ENCODE results near the gene BCHE. TPM values are rescaled to one million over a fixed set of nuclear protein-coding genes. Genes with fewer than 3 reads are reported as not detected.

Gene BCHE
- total RNA-seq, 3 donors from 2014 or later: 0.33 to 27.1 (median 2.6) TPM

GRCh38 chr3:165837801-165838200 is 578 bp upstream of the BCHE start:
- intact Hi-C loops (cut with DNase I; ENCODE audit: low total_unique reads): no loop called here
- no peak for DNase-seq (ENCODE audit: low spot score in 2 of 2)

GRCh38 chr3:165835431-165835830 is 1.8 kb downstream of the BCHE start:
- intact Hi-C loops (cut with DNase I; ENCODE audit: low total_unique reads): no loop called here
- Histone ChIP-seq H3K27ac (no peak overlapping the region), H3K9me3 (no peaks in the 10 kb centered on the region), H3K36me3 (no peaks in the 10 kb centered on the region), H3K4me1 (no peaks in the 10 kb centered on the region), H3K4me3 (no peak overlapping the region), H3K27me3 (no peaks in the 10 kb centered on the region)
- no peak for TF ChIP-seq POLR2AphosphoS5 (IDR thresholded peaks at IDR 0.05)
- TF ChIP-seq CTCF (IDR thresholded peaks at IDR 0.05): no peak
- TF ChIP-seq POLR2A (IDR thresholded peaks at IDR 0.05): no peak
- DNase-seq (ENCODE audit: low spot score in 2 of 2): no peak

More at GRCh38 chr3:165837801-165838200, 578 bp upstream of the BCHE start:
- Histone ChIP-seq H3K9me3 (no peaks in the 10 kb centered on the region), H3K4me3 (no peak overlapping the region), H3K27me3 (no peaks in the 10 kb centered on the region), H3K36me3 (no peaks in the 10 kb centered on the region), H3K4me1 (no peaks in the 10 kb centered on the region), H3K27ac (no peak overlapping the region)
- TF ChIP-seq CTCF (IDR thresholded peaks at IDR 0.05) (no peak), POLR2AphosphoS5 (IDR thresholded peaks at IDR 0.05) (no peak)

GRCh38 chr3:165830746-165831145 is 6.5 kb downstream of the BCHE start:
- no peak overlapping the region for H3K4me3 ChIP-seq
- H3K27me3 ChIP-seq: no peaks in the 10 kb centered on the region
- no peaks in the 10 kb centered on the region for H3K4me1 ChIP-seq
- no peak for TF ChIP-seq POLR2AphosphoS5 (IDR thresholded peaks at IDR 0.05)
- no peak for TF ChIP-seq POLR2A (IDR thresholded peaks at IDR 0.05)
- TF ChIP-seq CTCF (IDR thresholded peaks at IDR 0.05): no peak
- DNase-seq (ENCODE audit: low spot score in 2 of 2): no peak
- no peaks in the 10 kb centered on the region for H3K36me3 ChIP-seq
- no peaks in the 10 kb centered on the region for H3K9me3 ChIP-seq
- intact Hi-C loops (cut with DNase I; ENCODE audit: low total_unique reads): no loop called here
- H3K27ac ChIP-seq: no peak overlapping the region

- Histone ChIP-seq H3K27me3 (no peaks in the 10 kb centered on the region), H3K36me3 (no peaks in the 10 kb centered on the region), H3K27ac (no peak overlapping the region), H3K9me3 (no peaks in the 10 kb centered on the region), H3K4me3 (no peak overlapping the region), H3K4me1 (no peaks in the 10 kb centered on the region)
- TF ChIP-seq POLR2A (IDR thresholded peaks at IDR 0.05): no peak
- no peak for TF ChIP-seq CTCF (IDR thresholded peaks at IDR 0.05)
- TF ChIP-seq POLR2AphosphoS5 (IDR thresholded peaks at IDR 0.05): no peak
- intact Hi-C loops (cut with DNase I; ENCODE audit: low total_unique reads): no loop called here
- no peak for DNase-seq (ENCODE audit: low spot score in 2 of 2)
These were observed 9.3 kb downstream of the BCHE start for GRCh38 chr3:165827883-165828282.

- intact Hi-C loops (cut with DNase I; ENCODE audit: low total_unique reads): no loop called here
- no peak overlapping the region for H3K27ac ChIP-seq
- no peaks in the 10 kb centered on the region for H3K9me3 ChIP-seq
- DNase-seq (ENCODE audit: low spot score in 2 of 2): no peak
- H3K4me3 ChIP-seq: no peak overlapping the region
- H3K27me3 ChIP-seq: no peaks in the 10 kb centered on the region
- TF ChIP-seq CTCF (IDR thresholded peaks at IDR 0.05) (no peak), POLR2A (IDR thresholded peaks at IDR 0.05) (no peak), POLR2AphosphoS5 (IDR thresholded peaks at IDR 0.05) (no peak)
- no peaks in the 10 kb centered on the region for H3K36me3 ChIP-seq
- H3K4me1 ChIP-seq: no peaks in the 10 kb centered on the region
These were observed 10.0 kb downstream of the BCHE start for GRCh38 chr3:165827233-165827632.
